ENCODE data around the gene SLC25A44.

The SLC25A44 gene

DNA sequence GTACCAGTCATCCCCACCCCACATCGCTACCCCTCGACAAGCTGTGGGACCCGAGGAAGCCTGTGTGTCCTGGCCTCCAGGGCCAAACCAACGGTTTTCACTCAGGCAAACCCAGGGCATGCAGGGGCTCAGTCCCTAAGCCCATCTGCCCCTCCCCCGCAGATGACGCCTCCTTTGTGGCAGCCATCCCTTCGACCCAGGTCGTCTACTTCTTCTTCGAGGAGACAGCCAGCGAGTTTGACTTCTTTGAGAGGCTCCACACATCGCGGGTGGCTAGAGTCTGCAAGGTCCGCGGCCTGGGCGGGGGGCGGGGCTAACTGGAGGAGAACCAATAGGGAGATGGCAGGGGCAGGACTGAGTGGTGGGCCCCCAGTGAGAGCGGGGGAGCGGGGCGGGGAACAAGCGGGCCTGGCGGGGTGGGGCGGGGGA lies 33.1 kb upstream of the SLC25A44 start:
- TF ChIP-seq, protein P1, sequence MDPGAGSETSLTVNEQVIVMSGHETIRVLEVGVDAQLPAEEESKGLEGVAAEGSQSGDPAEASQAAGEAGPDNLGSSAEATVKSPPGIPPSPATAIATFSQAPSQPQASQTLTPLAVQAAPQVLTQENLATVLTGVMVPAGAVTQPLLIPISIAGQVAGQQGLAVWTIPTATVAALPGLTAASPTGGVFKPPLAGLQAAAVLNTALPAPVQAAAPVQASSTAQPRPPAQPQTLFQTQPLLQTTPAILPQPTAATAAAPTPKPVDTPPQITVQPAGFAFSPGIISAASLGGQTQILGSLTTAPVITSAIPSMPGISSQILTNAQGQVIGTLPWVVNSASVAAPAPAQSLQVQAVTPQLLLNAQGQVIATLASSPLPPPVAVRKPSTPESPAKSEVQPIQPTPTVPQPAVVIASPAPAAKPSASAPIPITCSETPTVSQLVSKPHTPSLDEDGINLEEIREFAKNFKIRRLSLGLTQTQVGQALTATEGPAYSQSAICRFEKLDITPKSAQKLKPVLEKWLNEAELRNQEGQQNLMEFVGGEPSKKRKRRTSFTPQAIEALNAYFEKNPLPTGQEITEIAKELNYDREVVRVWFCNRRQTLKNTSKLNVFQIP (CRISPR knock-in tag; IDR thresholded peaks at IDR 0.05; ENCODE audit: borderline replicate concordance, low read depth): no peak
- no peak for TF ChIP-seq ZFP3 (CRISPR knock-in tag; IDR thresholded peaks at IDR 0.05)
- TF ChIP-seq, protein P2, sequence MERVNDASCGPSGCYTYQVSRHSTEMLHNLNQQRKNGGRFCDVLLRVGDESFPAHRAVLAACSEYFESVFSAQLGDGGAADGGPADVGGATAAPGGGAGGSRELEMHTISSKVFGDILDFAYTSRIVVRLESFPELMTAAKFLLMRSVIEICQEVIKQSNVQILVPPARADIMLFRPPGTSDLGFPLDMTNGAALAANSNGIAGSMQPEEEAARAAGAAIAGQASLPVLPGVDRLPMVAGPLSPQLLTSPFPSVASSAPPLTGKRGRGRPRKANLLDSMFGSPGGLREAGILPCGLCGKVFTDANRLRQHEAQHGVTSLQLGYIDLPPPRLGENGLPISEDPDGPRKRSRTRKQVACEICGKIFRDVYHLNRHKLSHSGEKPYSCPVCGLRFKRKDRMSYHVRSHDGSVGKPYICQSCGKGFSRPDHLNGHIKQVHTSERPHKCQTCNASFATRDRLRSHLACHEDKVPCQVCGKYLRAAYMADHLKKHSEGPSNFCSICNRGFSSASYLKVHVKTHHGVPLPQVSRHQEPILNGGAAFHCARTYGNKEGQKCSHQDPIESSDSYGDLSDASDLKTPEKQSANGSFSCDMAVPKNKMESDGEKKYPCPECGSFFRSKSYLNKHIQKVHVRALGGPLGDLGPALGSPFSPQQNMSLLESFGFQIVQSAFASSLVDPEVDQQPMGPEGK (CRISPR knock-in tag; IDR thresholded peaks at IDR 0.05; ENCODE audit: borderline replicate concordance): no peak
- no peak for TF ChIP-seq OSR1 (CRISPR knock-in tag; IDR thresholded peaks at IDR 0.05)
- no peak for TF ChIP-seq PPARA (CRISPR knock-in tag; IDR thresholded peaks at IDR 0.05; ENCODE audit: borderline replicate concordance)
- no peak for TF ChIP-seq TOX (CRISPR knock-in tag; IDR thresholded peaks at IDR 0.05; ENCODE audit: borderline replicate concordance)
- TF ChIP-seq ZNF8 (CRISPR knock-in tag; IDR thresholded peaks at IDR 0.05): no peak
- no peak for TF ChIP-seq ZNF565 (CRISPR knock-in tag; conservative IDR thresholded peaks at IDR 0.05; ENCODE audit: low read depth)
- TF ChIP-seq CSDC2 (CRISPR knock-in tag; IDR thresholded peaks at IDR 0.05): no peak
- no peak for TF ChIP-seq BACH2 (CRISPR knock-in tag; IDR thresholded peaks at IDR 0.05; ENCODE audit: borderline replicate concordance)
- TF ChIP-seq ISL1 (CRISPR knock-in tag; IDR thresholded peaks at IDR 0.05): no peak
- TF ChIP-seq, protein P3, sequence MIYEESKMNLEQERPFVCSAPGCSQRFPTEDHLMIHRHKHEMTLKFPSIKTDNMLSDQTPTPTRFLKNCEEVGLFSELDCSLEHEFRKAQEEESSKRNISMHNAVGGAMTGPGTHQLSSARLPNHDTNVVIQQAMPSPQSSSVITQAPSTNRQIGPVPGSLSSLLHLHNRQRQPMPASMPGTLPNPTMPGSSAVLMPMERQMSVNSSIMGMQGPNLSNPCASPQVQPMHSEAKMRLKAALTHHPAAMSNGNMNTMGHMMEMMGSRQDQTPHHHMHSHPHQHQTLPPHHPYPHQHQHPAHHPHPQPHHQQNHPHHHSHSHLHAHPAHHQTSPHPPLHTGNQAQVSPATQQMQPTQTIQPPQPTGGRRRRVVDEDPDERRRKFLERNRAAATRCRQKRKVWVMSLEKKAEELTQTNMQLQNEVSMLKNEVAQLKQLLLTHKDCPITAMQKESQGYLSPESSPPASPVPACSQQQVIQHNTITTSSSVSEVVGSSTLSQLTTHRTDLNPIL (CRISPR knock-in tag; IDR thresholded peaks at IDR 0.05; ENCODE audit: low read depth): no peak
- TF ChIP-seq GLIS3 (CRISPR knock-in tag; IDR thresholded peaks at IDR 0.05): no peak
- TF ChIP-seq ZC3H10 (CRISPR knock-in tag; IDR thresholded peaks at IDR 0.05): no peak
- TF ChIP-seq ESRRG (CRISPR knock-in tag; IDR thresholded peaks at IDR 0.05): no peak
- ATAC-seq: peak; percentile 89

DNA sequence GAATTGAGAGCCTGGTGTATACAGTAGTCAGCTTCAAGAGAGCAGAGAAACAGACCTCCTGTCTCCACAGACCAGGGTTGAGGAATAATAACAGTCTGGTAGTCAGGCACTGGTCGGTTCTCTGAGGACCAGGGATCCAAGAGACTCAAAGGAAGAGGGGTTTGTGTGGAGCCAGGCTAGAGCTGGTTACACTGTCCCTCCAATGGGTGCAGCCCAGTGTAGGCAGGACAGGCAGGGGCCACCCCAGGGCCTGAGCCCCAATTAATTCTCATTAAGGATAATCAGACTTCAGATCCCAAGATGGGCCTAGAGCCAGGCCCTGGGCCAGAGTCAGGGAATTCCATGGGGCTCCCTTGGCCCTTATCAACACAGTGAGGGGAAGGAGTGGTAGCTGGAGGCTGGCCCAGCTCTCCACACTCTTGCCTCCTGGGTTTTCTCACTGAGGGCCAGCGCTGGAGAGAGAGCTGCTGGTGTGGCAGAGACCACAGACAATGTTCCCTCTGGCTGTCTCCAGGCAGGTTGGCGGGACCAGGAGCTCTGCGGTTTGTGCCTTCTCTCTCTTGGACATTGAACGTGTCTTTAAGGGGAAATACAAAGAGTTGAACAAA lies 31.4 kb upstream of the SLC25A44 start:
- TF ChIP-seq, protein P4, sequence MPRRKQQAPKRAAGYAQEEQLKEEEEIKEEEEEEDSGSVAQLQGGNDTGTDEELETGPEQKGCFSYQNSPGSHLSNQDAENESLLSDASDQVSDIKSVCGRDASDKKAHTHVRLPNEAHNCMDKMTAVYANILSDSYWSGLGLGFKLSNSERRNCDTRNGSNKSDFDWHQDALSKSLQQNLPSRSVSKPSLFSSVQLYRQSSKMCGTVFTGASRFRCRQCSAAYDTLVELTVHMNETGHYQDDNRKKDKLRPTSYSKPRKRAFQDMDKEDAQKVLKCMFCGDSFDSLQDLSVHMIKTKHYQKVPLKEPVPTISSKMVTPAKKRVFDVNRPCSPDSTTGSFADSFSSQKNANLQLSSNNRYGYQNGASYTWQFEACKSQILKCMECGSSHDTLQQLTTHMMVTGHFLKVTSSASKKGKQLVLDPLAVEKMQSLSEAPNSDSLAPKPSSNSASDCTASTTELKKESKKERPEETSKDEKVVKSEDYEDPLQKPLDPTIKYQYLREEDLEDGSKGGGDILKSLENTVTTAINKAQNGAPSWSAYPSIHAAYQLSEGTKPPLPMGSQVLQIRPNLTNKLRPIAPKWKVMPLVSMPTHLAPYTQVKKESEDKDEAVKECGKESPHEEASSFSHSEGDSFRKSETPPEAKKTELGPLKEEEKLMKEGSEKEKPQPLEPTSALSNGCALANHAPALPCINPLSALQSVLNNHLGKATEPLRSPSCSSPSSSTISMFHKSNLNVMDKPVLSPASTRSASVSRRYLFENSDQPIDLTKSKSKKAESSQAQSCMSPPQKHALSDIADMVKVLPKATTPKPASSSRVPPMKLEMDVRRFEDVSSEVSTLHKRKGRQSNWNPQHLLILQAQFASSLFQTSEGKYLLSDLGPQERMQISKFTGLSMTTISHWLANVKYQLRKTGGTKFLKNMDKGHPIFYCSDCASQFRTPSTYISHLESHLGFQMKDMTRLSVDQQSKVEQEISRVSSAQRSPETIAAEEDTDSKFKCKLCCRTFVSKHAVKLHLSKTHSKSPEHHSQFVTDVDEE (CRISPR knock-in tag; IDR thresholded peaks at IDR 0.05): peak; percentile 33; the same call in 1 of the 2 replicates
- TF ChIP-seq, protein P3 (CRISPR knock-in tag; IDR thresholded peaks at IDR 0.05; ENCODE audit: low read depth): no peak
- no peak; the same call in 2 of the 3 replicates for ATAC-seq

DNA sequence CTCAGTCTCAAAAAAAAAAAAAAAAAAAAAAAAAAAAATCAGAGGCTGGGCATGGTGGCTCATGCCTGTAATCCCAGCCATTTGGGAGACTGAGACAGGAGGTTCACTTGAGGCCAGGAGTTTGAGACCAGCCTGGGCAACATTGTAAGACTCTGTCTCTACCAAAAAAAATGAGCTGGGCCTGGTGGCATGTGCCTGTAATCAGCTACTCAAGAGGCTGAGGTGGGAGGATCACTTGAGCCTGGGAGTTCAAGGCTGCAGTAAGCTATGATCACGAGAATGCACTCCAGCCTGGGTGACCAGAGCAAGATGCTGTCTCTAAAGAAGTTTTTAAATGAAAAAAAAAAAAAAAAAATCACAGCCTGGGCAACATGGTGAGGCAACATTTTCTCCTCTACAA lies 30.2 kb upstream of the SLC25A44 start:
- no peak for ATAC-seq
- TF ChIP-seq RARB (CRISPR knock-in tag; IDR thresholded peaks at IDR 0.05) (no peak), ZNF8 (CRISPR knock-in tag; IDR thresholded peaks at IDR 0.05) (no peak), CSDC2 (CRISPR knock-in tag; IDR thresholded peaks at IDR 0.05) (no peak), TOX (CRISPR knock-in tag; IDR thresholded peaks at IDR 0.05; ENCODE audit: borderline replicate concordance) (no peak), GLIS3 (CRISPR knock-in tag; IDR thresholded peaks at IDR 0.05) (no peak), ZNF565 (CRISPR knock-in tag; conservative IDR thresholded peaks at IDR 0.05; ENCODE audit: low read depth) (no peak), ESRRG (CRISPR knock-in tag; IDR thresholded peaks at IDR 0.05) (no peak)
- TF ChIP-seq, protein P4 (CRISPR knock-in tag; IDR thresholded peaks at IDR 0.05): no peak
